ENCODE measurements around the gene MARCHF2.

The MARCHF2 gene

GRCh38 chr19:8387688-8388611, 25.2 kb upstream of the MARCHF2 start:
- H3K4me3 ChIP-seq (ENCODE audit: severe bottlenecking), result no peak overlapping the region
- H3K36me3 ChIP-seq (ENCODE audit: low read depth), result no peaks in the 10 kb centered on the region
- no peak for ATAC-seq (ENCODE audit: low read depth)
- H3K9me3 ChIP-seq (ENCODE audit: severe bottlenecking), result no peaks in the 10 kb centered on the region
- DNase-seq (ENCODE audit: low spot score), result no peak
- no peak overlapping the region for H3K27ac ChIP-seq (ENCODE audit: poor library complexity, severe bottlenecking)
- TF ChIP-seq CTCF (IDR thresholded peaks at IDR 0.05; ENCODE audit: poor library complexity, severe bottlenecking), result no peak
- H3K4me1 ChIP-seq (ENCODE audit: insufficient read depth, poor library complexity, severe bottlenecking), result peaks cover 5% of the 10 kb centered on the region
- no peaks in the 10 kb centered on the region for H3K27me3 ChIP-seq (ENCODE audit: insufficient read depth, poor library complexity, severe bottlenecking)

- H3K4me1 ChIP-seq (ENCODE audit: insufficient read depth, poor library complexity, severe bottlenecking), result peaks cover 5% of the 10 kb centered on the region
- no peaks in the 10 kb centered on the region for H3K27me3 ChIP-seq (ENCODE audit: insufficient read depth, poor library complexity, severe bottlenecking)
- no peak overlapping the region for H3K27ac ChIP-seq (ENCODE audit: poor library complexity, severe bottlenecking)
- no peaks in the 10 kb centered on the region for H3K36me3 ChIP-seq (ENCODE audit: low read depth)
- DNase-seq (ENCODE audit: low spot score) (no peak), ATAC-seq (ENCODE audit: low read depth) (no peak)
- TF ChIP-seq CTCF (IDR thresholded peaks at IDR 0.05; ENCODE audit: poor library complexity, severe bottlenecking), result no peak
- H3K4me3 ChIP-seq (ENCODE audit: severe bottlenecking), result no peak overlapping the region
- no peaks in the 10 kb centered on the region for H3K9me3 ChIP-seq (ENCODE audit: severe bottlenecking)
Measured at GRCh38 chr19:8388612-8388958, 24.5 kb upstream of the MARCHF2 start.

GRCh38 chr19:8389891-8390616, 23.1 kb upstream of the MARCHF2 start, which contains the start of gene RAB11B:
TSS of gene RAB11B (plus strand) at chr19:8390360. CDS start at chr19:8390417, 57 bp downstream.
- DNase-seq (ENCODE audit: low spot score), result peak; percentile 99
- H3K36me3 ChIP-seq (ENCODE audit: low read depth), result no peaks in the 10 kb centered on the region
- peaks cover 16% of the 10 kb centered on the region for H3K4me1 ChIP-seq (ENCODE audit: insufficient read depth, poor library complexity, severe bottlenecking)
- peak; percentile 94 for ATAC-seq (ENCODE audit: low read depth)
- no peaks in the 10 kb centered on the region for H3K27me3 ChIP-seq (ENCODE audit: insufficient read depth, poor library complexity, severe bottlenecking)
- no peaks in the 10 kb centered on the region for H3K9me3 ChIP-seq (ENCODE audit: severe bottlenecking)
- H3K4me3 ChIP-seq (ENCODE audit: severe bottlenecking), result peak within 1 kb of the TSS; percentile 97
- TF ChIP-seq CTCF (IDR thresholded peaks at IDR 0.05; ENCODE audit: poor library complexity, severe bottlenecking), result no peak
- H3K27ac ChIP-seq (ENCODE audit: poor library complexity, severe bottlenecking), result peak within 1 kb of the TSS; percentile 88

- Histone ChIP-seq H3K4me1 (ENCODE audit: insufficient read depth, poor library complexity, severe bottlenecking) (peaks cover 18% of the 10 kb centered on the region), H3K9me3 (ENCODE audit: severe bottlenecking) (no peaks in the 10 kb centered on the region), H3K36me3 (ENCODE audit: low read depth) (0 out of 2 replicates have a peak, but pooled peaks cover 3% of the 10 kb centered on the region), H3K27ac (ENCODE audit: poor library complexity, severe bottlenecking) (peak overlapping the region; percentile 88), H3K27me3 (ENCODE audit: insufficient read depth, poor library complexity, severe bottlenecking) (no peaks in the 10 kb centered on the region), H3K4me3 (ENCODE audit: severe bottlenecking) (peak overlapping the region; percentile 97)
- DNase-seq (ENCODE audit: low spot score) (peak; percentile 92), ATAC-seq (ENCODE audit: low read depth) (peak; percentile 40)
- TF ChIP-seq CTCF (IDR thresholded peaks at IDR 0.05; ENCODE audit: poor library complexity, severe bottlenecking), result no peak
Measured at GRCh38 chr19:8390617-8390981, 22.5 kb upstream of the MARCHF2 start.
